Progenitor cell of endocrine pancreas (in vitro differentiated cells): ENCODE results near the gene GARS1. TPM values are rescaled to one million over a fixed set of nuclear protein-coding genes. Genes with fewer than 3 reads are reported as not detected.
"Not testable (repeated sequence)": the region's sequence is repeated elsewhere in the genome, so short reads cannot be mapped to it uniquely, and the experiment has no call there.

ENCODE experiments used
- DNase-seq: peaks from one replicate; pipeline ENCODE4 v3.0.0; 2021; ENCODE audit warnings: low spot score; ENCODE audit not compliant: unreplicated experiment
- H3K27ac Mint-ChIP-seq: 2 replicates; pipeline ENCODE4 v1.8.0; 2021; ENCODE audit warnings: mild to moderate bottlenecking, moderate library complexity, mixed read lengths
- H3K27me3 Mint-ChIP-seq: 2 replicates; pipeline ENCODE4 v1.8.0; 2021; ENCODE audit warnings: mixed read lengths
- H3K36me3 Mint-ChIP-seq: 2 replicates; pipeline ENCODE4 v1.8.0; 2022; ENCODE audit warnings: mixed read lengths; ENCODE audit not compliant: insufficient read depth
- H3K4me1 Mint-ChIP-seq: 2 replicates; pipeline ENCODE4 v1.8.0; 2021; ENCODE audit warnings: low read depth, mixed read lengths
- H3K4me3 Mint-ChIP-seq: 2 replicates; pipeline ENCODE4 v1.8.0; 2021; ENCODE audit warnings: low read depth, mild to moderate bottlenecking, moderate library complexity, mixed read lengths
- H3K9me3 Mint-ChIP-seq: 2 replicates; pipeline ENCODE4 v1.8.0; 2021; ENCODE audit warnings: low read depth, mixed read lengths
- CTCF ChIP-seq: fragments of 200-600 bp; sonication (generic); IDR thresholded peaks from one replicate; pipeline ENCODE4 v1.5.0; 2021; ENCODE audit warnings: antibody characterized with exemption, mild to moderate bottlenecking; ENCODE audit not compliant: unreplicated experiment
- total RNA-seq: library from RNA; stranded (reverse); gene quantifications from 2 replicates; pipeline ENCODE4 v1.2.1, GENCODE V29; 2021

Gene GARS1
- total RNA-seq, 1 donor from 2014 or later, result 117 TPM

- H3K4me3 Mint-ChIP-seq, result no peak overlapping the region
- peaks cover 16% of the 10 kb centered on the region for H3K4me1 Mint-ChIP-seq
These were observed 40.0 kb downstream of the GARS1 start for GRCh38 chr7:30634634-30635201.

GRCh38 chr7:30635798-30636197 is 41.1 kb downstream of the GARS1 start:
- no peak for TF ChIP-seq CTCF
- peaks cover 16% of the 10 kb centered on the region for H3K4me1 Mint-ChIP-seq
- H3K27ac Mint-ChIP-seq, result no peak overlapping the region
- no peak for DNase-seq
- peaks cover 28% of the 10 kb centered on the region for H3K36me3 Mint-ChIP-seq
- H3K27me3 Mint-ChIP-seq, result no peaks in the 10 kb centered on the region
- H3K4me3 Mint-ChIP-seq, result no peak overlapping the region
- no peaks in the 10 kb centered on the region for H3K9me3 Mint-ChIP-seq

More at GRCh38 chr7:30634634-30635201, 40.0 kb downstream of the GARS1 start:
- Mint-ChIP-seq H3K27ac (no peak overlapping the region), H3K36me3 (peaks cover 28% of the 10 kb centered on the region), H3K9me3 (no peaks in the 10 kb centered on the region), H3K27me3 (no peaks in the 10 kb centered on the region)
- DNase-seq, result no peak
- no peak for TF ChIP-seq CTCF

GRCh38 chr7:30642322-30642721 is 47.6 kb downstream of the GARS1 start:
- Mint-ChIP-seq H3K27ac (peak overlapping the region; percentile 97), H3K4me3 (peak overlapping the region; percentile 81), H3K36me3 (peaks cover 16% of the 10 kb centered on the region)
- not testable (repeated sequence) for H3K4me1 Mint-ChIP-seq, H3K9me3 Mint-ChIP-seq, DNase-seq, H3K27me3 Mint-ChIP-seq

DNA sequence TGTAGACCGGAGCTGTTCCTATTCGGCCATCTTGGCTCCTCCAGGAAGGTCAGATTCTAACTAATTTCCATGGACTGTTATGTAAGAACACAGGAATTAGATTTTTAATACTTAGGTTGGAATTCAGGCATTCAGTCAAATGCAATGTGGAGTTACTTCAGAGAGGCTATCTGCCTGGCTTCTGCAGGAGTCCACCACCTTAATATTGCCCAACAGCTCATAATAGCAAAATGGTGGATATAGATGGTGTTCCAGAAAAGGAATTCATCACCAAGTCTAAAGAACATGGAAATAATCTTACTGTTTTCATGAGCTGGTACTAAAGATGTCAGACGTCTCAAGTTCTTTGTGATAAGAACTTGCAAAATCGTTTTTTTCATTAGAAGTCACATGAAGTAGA is 48.1 kb downstream of the GARS1 start:
- no peak for TF ChIP-seq CTCF
- Mint-ChIP-seq H3K4me3 (peak overlapping the region; percentile 81), H3K9me3 (no peaks in the 10 kb centered on the region), H3K4me1 (peaks cover 9% of the 10 kb centered on the region), H3K36me3 (peaks cover 16% of the 10 kb centered on the region), H3K27me3 (no peaks in the 10 kb centered on the region), H3K27ac (peak overlapping the region; percentile 97)
- no peak for DNase-seq

- no peak for TF ChIP-seq CTCF
- H3K27ac Mint-ChIP-seq, result no peak overlapping the region
- H3K36me3 Mint-ChIP-seq, result peaks cover 15% of the 10 kb centered on the region
- H3K9me3 Mint-ChIP-seq, result no peaks in the 10 kb centered on the region
- H3K4me3 Mint-ChIP-seq, result no peak overlapping the region
- H3K27me3 Mint-ChIP-seq, result no peaks in the 10 kb centered on the region
- DNase-seq, result no peak
- H3K4me1 Mint-ChIP-seq, result peaks cover 9% of the 10 kb centered on the region
These were observed 49.7 kb downstream of the GARS1 start for GRCh38 chr7:30644286-30644955.

GRCh38 chr7:30645661-30646060 is 51.0 kb downstream of the GARS1 start:
- no peak for TF ChIP-seq CTCF
- no peaks in the 10 kb centered on the region for H3K27me3 Mint-ChIP-seq
- H3K9me3 Mint-ChIP-seq, result no peaks in the 10 kb centered on the region
- H3K4me3 Mint-ChIP-seq, result no peak overlapping the region
- H3K36me3 Mint-ChIP-seq, result peaks cover 14% of the 10 kb centered on the region
- H3K27ac Mint-ChIP-seq, result no peak overlapping the region
- no peak for DNase-seq
- H3K4me1 Mint-ChIP-seq, result peaks cover 9% of the 10 kb centered on the region
